NCI-H2081 (cell line): Measurements from ENCODE around the gene WDFY2.

Source experiments
- DNase-seq, 2 experiments: peaks; one replicate each; lab custom pipeline; 2025; lab: John Stamatoyannopoulos, UW

The WDFY2 gene

DNA sequence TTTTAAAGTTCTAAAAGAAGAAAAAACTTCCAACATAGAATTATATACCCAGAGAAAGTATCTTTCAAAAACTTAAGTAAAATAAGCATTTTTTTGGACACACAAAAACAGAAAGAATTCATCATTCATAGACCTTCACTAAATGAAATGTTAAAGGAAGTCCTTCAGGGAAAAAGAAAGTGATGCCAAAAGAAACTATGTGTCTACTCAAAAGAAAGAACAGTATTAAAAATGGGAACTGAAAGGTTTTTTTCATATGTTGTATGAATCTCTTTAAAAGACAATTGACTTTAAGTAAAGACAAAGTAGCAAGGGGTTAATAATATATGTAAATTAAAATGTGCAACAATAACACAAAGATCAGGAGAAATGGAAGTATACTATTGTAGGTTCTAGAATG, 123.2 kb downstream of the WDFY2 start:
- no peak for DNase-seq

DNA sequence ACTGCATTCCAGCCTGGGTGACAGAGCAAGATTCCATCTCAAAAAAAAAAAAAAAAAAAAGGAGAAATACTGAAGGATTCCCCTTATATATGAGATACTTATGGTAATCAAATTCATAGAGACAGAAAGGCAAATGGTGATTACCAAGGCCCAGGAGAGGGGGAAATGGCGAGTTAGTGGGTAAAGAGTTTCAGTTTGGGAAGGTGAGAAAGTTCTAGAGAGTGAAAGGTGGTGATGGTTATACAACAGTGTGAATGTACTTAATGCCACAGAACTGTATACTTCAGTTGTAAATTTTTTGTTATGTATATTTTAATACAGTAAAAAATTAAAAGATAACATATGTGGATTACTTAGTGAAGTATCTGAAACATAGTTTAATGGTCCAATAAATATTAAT, 129.5 kb downstream of the WDFY2 start:
- no peak for DNase-seq

DNA sequence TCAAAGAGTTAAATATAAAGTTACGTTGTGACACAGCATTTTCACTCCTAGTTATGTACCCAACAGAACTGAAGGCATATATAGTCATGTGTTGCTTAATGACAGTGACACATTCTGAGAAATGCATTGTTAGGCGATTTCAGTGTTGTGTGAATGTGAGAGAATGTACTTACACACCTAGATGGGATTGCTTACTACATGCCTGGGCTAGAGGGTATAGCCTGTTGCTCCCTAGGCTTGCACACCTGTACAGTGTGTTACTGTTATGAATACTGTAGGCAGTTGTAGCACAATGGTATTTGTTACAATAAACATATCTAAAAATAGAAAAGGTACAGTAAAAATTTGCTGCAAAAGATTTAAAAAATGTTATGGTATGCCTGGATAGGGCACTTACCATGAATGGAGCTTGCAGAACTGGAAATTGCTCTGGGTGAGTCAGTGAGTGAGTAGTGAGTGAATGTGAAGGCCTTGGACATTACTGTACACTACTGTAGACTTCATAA, 130.5 kb downstream of the WDFY2 start:
- no peak for DNase-seq

DNA sequence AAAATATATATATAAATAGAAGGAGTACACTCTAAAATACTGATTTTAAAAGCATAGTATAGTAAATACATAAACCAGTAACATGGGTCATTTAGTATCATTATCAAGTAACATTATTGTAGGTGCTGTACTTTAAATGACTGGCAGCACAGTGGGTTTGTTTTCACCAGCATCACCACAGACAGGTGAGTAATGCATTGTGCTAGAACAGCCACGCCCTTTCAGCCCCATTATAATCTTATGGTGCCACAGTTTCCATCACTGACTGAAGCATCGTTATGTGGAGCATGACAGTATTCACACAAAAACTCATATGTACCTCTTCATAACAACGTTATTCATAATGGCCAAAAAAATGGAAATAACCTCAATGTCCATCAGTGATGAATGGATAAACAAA, 131.4 kb downstream of the WDFY2 start:
- DNase-seq: no peak

DNA sequence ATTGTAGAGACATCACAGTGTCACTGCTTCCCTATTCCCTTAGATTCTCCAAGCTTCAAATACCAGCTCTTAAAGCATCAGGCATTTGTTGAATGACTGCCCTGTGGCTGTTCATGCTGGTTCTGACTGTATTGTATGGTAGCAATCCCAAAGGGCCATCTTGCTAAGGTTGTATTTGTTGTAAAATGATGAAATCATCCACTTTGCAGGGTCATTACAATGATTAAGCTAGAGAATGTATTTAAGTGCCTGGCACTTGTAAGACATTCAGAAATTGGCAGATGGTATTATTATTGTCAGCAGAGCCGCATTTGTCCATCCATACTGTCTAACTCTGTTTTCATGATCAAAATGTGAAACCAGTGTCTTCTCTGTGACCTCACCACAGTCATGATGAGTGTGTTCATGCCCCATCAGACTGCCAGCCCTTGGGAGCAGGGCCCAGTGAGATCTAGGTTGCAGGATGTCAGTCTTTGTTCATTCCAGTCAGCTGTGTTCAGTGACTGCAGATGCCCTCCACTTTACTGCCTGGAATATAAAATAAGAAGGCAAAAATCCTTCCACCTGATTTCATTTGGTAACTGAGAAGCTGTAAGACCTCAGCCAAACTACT, 133.6 kb downstream of the WDFY2 start:
- no peak for DNase-seq

DNA sequence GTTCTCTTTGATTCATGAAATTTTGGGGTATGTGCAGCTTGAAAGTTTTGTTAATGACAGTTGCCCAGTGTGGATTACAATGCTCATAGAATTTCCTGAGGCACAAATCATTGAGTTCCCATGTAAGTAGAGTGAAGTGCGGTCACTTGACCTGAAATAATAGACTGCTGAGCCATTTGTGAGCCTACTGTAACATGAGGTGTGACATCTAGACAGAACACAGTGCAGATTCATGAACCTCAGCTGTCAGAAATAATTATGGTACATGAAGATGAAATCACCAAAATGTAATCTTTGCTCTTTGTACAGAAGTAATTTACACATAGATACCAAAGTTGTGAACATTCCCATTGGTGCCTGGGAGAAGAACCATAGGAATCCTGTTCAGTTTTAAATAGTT, 135.1 kb downstream of the WDFY2 start:
- no peak for DNase-seq

DNA sequence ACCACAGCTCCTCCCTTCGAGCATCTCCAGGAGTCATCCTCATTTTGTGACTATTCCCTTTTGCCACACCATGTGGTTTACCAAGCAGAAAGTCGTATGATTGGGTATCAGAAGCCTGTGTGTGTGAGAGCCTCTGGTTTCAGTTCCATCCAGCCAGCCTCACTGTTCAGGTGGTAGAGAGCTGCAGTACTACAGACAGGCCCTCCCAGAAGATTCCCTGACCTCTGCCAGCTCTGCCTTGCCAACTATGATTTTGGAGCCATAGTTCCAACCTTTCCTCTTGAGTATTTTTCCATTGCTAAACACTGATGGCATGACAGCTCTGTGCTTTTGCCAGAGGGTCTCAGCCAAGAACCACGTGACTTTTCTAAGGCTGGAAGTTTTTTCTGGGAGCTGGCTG, 137.2 kb downstream of the WDFY2 start:
- DNase-seq: no peak

DNA sequence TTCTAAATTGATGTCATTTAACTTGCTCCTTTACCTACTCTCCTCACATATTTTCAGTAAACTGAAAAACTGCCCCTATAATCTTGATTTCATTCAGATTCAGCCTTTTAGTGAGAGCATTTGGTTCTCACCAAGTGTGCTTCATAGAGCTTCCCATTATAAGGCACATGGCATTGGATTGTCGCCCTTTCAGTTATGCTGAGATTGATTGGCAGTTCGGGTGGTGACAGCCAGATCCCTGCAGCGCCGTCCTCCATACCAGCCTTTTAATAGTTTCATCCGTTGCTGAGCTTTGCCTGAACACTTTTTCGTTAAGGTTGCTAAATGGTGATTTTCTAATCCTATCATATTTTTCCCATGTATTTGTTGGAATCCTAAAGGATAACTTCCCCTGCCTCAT, 139.3 kb downstream of the WDFY2 start:
- DNase-seq: no peak

DNA sequence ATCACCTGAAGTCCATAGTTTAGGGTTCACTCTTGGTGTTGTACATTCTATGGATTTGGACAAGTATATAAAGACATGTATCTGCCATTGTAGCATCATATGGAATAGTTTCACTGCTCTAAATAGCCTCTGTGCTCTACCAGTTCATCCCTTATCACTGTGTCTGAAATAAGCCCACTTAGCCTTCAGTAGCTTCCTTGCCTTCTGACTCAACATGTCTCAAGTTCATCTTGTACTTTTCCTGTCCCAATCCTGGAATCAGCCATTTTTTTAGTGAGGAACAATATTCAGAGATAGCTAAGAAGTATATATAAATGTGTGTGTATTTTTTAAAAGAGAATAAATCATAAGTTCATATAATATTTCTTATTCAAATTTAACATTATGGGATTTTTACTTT, 140.5 kb downstream of the WDFY2 start:
- DNase-seq: no peak

DNA sequence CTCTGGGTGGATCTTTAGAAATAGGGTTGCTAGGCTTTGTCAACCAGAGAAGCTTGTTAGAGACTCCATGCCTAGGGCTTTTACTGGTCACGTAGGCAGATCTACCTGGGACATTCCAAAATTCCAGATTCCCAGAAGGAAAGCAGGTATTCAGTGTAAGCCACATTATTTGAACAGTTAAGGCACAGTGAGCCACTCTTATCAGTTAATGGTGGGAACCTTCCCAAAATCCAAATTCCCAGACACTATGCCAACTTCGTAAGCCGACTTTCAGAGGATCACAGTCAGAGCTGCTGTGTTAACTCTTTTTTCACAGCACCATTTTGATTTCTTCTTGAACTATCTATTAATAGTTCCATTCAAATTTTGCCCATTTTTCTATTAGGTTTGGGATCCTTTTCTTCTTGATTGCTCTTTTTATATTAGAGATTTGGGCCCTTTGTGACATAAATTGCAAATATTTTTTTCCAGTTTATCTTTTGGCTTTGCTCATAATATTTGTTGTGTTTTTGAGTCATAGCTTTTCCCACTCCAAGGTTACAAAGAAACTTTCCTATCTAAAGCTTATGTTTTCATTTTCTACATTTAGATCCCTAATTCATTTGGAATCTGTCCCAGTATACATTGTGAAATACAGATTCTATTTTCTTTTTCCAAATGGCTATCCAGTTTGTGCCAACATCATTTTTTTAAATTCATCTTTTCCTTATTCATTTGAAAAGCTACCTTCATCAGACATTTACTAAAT, 142.4 kb downstream of the WDFY2 start:
- DNase-seq: no peak

DNA sequence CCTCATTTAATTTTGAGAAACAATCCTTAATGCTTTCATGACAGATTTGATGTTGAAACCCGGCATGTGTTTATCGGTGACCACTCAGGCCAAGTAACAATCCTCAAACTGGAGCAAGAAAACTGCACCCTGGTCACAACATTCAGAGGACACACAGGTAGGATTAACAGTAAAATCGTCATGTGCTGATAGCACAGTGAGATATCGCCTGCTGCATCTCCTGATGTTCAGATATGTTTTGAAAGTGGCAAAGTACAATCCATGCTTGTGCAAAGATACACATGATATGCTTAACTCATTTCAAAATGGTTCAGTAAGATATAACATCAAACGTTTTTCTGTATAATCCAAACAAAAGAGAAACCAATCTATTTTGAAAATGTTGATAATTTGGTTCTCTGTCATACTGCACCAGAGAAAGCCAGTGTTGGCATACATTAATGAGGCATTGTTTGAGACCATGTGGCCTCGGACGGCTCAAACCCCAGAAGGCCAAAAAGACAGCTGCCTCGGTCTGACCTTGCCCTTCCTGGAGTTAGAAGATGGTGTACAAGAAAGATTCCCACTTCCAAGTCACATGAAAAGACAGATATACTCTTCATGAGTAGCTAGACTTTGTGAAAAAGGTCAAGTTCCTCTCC, 143.5 kb downstream of the WDFY2 start:
- no peak for DNase-seq

DNA sequence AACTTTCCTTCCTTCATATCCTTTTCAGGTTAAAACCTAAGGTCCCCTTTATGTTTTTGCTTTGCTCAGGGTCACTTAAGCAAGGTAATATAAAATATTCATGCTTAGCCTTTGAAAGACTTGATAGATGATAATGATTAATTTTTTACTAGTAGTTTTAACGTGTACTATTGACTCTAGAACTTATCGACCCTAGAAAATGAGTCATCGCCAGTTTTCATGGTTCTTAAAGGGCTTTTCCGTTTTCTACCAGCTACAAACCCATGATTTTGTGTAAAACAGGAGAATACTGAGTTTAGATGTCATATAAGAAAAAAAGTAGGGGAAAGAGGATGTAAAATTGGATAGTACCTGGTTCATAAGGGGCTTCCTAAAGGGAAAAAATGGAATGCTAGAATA, 144.0 kb downstream of the WDFY2 start:
- no peak for DNase-seq

DNA sequence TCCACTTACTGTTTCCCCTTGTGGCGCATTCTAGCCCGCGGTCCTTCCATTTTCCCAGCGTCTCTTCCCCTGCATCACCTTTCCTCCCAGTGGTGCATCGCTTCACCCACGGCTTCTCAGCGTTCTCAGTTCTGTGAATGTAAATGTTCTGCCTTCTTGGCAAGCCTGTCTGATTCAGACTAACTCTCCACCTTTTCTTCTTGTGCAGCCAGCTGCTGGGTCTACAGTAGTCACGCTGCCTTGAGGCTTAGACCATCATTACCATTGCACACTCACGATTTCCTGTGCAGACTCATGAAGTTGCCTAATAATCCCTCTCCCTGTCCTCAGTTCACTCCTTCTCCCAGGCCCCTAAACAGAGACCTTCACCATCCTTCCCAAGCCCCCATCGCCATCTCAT, 144.7 kb downstream of the WDFY2 start:
- no peak for DNase-seq

DNA sequence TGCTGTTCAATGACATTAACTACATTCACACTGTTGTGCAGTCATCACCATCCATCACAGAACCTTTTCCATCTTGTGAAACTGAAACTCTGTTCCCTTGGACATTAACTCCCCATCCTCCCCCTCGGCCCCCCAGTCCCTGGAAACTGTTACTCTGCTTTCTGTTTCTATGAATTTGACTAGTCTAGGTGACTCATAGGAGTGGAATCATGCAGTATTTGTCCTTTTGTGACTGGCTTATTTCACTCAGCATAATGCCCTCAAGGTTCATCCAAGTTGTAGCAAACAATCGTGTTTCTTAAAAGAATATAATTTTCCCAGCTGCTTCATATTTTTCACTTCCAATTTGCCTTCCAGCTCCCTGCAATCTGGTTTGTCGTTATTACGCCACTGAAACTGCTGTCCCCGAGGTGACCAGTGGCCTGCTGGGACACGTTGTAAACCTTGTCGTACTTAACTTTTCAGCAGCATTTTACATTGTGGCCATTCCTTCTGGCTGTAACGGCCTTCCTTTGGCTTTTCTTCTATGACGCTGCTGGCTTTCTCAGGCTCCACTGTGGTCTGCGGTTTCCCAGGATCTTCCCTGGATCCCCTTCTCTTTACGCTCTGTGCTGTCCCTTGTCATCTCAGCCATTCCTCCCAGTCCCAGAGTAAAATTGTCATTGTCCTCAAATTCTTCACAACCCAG, 145.7 kb downstream of the WDFY2 start:
- DNase-seq: no peak

DNA sequence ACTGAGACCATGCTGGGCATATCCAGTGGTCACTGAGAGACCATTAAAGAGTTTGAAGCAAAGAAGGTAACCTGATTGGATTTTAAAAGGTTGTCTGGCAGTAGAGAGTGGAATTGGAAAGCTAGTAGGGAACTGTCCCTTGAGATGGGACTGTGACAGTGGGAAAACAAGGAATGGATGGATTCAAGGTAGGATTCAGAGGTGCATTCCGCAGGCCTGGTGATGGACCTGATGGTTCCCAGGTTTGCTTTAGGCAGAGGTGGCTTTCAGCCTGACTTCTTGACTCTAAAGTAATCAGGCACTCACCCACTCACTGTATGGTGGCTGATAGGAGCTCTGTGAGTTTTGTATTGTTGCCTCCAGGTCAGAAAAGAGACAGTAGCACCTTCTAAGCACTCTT, 146.7 kb downstream of the WDFY2 start:
- no peak for DNase-seq

DNA sequence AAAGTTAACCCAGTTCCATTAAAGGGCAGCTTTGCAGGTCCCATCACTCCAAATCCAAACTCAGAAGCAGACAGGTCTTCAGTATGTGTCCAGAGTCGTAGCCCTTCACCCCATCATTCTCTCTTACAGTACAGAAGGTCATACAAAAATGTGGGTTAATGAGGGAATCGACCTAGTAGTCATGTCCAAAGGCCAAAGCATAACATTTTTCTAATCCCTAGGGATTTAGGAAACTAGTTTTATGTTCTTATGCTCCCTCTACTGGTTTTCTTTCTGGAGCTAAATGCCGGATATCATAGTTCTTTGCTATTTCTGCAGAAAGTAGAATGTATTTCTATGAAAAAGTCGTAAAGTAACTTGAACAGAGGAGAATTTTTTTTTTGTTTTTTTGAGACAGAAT, 147.5 kb downstream of the WDFY2 start:
- DNase-seq: no peak

DNA sequence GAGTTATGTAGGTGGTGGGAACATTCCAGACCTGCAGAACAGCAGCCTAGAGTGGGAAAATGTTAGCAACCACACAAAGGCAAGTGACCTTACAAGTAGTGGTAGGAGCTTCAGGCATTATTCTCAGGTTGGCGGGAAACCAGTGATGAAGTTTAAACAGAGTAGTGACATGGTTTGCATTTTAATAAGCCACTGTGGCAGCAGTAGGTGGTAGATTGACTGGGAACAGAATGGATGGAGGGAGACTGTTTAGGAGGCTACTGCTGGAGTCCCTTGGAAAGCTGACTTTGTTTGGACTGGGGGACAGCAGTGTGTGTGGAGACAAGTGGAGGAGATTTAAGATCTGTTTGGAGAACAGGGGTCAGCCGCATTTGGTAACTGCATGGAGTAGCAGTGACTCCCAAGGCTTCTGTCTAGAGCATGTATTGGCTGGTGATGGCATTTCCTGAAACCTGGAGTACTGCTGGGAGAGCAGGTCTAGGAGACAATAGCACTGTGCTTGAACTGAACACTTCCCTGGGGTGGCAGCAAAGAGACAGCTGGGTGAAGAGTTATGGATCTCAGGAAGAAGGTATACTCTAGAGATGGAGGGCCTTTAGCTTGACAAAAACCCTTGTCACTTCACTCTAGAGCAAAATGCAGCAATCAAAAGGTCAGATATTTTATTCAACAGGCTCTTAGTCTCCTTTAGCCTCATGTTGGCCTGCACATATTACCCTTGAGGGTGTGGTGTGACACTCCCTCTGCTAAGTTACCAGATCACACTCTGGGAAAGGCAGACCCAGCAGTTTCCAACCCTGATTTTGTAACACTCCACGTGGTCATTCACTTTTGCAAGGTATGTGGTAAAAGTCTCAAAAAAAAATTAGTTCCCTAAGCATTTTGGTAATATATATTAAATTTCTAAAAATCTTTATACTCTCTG, 149.4 kb downstream of the WDFY2 start:
- no peak for DNase-seq

DNA sequence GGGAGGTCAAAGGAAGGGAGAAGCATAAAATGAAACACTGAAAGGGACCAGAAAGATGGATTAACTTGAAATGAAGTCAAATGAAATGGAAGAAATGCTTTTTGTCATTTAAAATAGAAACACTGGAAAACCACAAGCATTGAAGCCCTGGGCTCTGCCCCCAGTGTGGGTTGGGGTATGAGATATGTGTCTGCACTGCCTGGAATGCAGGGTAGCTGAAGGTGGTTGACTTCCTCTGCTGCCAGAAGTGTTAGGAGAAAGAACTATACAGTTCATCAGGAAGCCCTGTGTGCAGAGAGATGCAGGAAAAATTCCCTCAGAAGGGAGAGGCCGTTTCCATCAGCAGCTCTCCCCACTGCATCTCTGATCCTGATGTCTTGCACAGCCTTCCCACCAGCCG, 150.5 kb downstream of the WDFY2 start:
- DNase-seq: no peak

DNA sequence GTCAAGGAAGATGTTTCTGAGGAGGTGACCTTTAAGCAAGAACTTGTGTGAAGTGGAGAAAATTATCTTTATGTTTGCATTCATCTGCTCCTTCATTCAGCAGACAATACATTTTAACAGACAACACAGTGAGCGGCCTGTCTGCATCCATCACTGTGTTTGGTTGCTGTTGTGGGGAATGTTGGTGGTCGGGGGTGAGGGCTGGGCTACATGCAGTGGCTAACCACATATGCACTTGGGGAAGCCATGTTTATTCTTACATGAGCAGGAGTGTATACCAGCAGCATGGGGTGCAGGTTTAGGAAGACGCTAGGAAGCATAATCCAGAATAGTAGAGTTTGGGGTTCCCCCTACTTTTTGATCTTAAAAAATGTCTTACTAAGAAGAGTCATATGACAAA, 153.3 kb downstream of the WDFY2 start:
- no peak for DNase-seq

DNA sequence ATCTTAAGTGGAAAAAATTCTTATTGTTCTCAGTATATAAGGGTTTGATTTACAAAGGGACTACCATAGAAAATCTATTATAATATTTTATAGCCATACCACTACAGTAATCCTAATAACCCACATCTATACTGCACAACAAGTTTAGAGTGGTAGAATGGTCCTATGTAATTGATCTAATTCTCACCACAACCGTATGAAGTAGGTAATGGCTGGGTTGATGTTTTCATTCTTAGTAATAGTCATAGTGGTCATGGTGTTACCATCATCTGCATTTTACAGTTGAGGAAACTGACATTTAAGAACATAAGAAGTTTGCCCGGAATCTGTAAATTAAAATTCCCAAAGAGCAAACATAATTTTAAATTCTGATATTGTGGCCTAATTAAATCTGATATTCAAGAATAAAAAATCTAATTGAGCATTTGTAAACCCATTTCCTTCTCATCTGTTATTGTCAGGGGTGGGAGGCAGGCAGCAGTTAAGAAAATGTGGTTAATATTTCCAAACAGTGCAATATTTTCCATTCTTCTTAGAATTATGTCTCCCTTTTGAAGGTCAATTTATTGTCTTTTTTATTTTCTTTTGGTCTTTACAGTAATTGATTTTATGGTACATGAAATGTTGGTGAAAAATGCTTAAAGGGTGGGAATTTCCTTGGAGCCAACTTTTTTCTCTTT, 154.1 kb downstream of the WDFY2 start:
- DNase-seq: no peak
